ENCODE measurements around the gene CHD8.

- TF ChIP-seq, protein P1, sequence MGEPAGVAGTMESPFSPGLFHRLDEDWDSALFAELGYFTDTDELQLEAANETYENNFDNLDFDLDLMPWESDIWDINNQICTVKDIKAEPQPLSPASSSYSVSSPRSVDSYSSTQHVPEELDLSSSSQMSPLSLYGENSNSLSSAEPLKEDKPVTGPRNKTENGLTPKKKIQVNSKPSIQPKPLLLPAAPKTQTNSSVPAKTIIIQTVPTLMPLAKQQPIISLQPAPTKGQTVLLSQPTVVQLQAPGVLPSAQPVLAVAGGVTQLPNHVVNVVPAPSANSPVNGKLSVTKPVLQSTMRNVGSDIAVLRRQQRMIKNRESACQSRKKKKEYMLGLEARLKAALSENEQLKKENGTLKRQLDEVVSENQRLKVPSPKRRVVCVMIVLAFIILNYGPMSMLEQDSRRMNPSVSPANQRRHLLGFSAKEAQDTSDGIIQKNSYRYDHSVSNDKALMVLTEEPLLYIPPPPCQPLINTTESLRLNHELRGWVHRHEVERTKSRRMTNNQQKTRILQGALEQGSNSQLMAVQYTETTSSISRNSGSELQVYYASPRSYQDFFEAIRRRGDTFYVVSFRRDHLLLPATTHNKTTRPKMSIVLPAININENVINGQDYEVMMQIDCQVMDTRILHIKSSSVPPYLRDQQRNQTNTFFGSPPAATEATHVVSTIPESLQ (CRISPR knock-in tag; IDR thresholded peaks at IDR 0.05), result no peak
- TF ChIP-seq CTCF (IDR thresholded peaks at IDR 0.05) (no peak), HMGXB4 (CRISPR knock-in tag; IDR thresholded peaks at IDR 0.05) (no peak), ARID4B (CRISPR knock-in tag; IDR thresholded peaks at IDR 0.05; ENCODE audit: borderline replicate concordance) (no peak)
- TF ChIP-seq, protein P2, sequence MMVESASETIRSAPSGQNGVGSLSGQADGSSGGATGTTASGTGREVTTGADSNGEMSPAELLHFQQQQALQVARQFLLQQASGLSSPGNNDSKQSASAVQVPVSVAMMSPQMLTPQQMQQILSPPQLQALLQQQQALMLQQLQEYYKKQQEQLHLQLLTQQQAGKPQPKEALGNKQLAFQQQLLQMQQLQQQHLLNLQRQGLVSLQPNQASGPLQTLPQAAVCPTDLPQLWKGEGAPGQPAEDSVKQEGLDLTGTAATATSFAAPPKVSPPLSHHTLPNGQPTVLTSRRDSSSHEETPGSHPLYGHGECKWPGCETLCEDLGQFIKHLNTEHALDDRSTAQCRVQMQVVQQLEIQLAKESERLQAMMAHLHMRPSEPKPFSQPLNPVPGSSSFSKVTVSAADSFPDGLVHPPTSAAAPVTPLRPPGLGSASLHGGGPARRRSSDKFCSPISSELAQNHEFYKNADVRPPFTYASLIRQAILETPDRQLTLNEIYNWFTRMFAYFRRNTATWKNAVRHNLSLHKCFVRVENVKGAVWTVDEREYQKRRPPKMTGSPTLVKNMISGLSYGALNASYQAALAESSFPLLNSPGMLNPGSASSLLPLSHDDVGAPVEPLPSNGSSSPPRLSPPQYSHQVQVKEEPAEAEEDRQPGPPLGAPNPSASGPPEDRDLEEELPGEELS (CRISPR knock-in tag; IDR thresholded peaks at IDR 0.05), result no peak
Observed at GRCh38 chr14:21467616-21468015, 11.7 kb upstream of the CHD8 start.
